Stomach (tissue), 9 donors: Measurements from ENCODE around the gene DUSP9. TPM values are rescaled to one million over a fixed set of nuclear protein-coding genes. Genes with fewer than 3 reads are reported as not detected.
A peak's percentile ranks its signal among the peaks of the same experiment; 100 is the strongest.

Experiments
- DNase-seq, 2 donors: peaks; one replicate each; pipeline versions ENCODE4 v3.0.0 to v3.0.0-alpha.2; 2013 to 2019
- H3K27ac ChIP-seq, 5 donors: fragments of 200-600 bp in 4 of 5; sonication (generic) in 4 of 5; one replicate each; pipeline ENCODE4 v1.5.1; 2013 to 2019; ENCODE audit warnings: mild to moderate bottlenecking in 1 of 5, moderate library complexity in 1 of 5
- H3K27me3 ChIP-seq, 3 donors: fragments of 200-600 bp; sonication (generic); one replicate each; pipeline ENCODE4 v1.5.1; 2017 to 2019; ENCODE audit warnings: mixed run types in 1 of 3
- H3K36me3 ChIP-seq, 4 donors: fragments of 200-600 bp; sonication (generic); 1 replicate in 3 of 4; 2 replicates in 1 of 4; pipeline ENCODE4 v1.5.1; 2016 to 2019
- H3K4me1 ChIP-seq, 4 donors: fragments of 200-600 bp; sonication (generic); one replicate each; pipeline ENCODE4 v1.5.1; 2016 to 2019
- H3K4me3 ChIP-seq, 4 donors: fragments of 200-600 bp; sonication (generic) in 3 of 4; one replicate each; pipeline ENCODE4 v1.5.1; 2016 to 2019; ENCODE audit warnings: mild to moderate bottlenecking in 1 of 4
- H3K9me3 ChIP-seq, 4 donors: fragments of 200-600 bp; sonication (generic); one replicate each; pipeline ENCODE4 v1.5.1; 2016 to 2019
- CTCF ChIP-seq, 7 experiments: fragments of 450-650 bp in 4 of 7; fragments of 200-600 bp in 3 of 7; sonication (generic) in 3 of 7; IDR thresholded peaks; one replicate each; pipeline ENCODE4 v1.5.1; 2016 to 2019; ENCODE audit warnings: antibody characterized with exemption in 7 of 7, control low read depth in 2 of 7, mild to moderate bottlenecking in 1 of 7
- EP300 ChIP-seq: sonication (generic); formaldehyde crosslinking; IDR thresholded peaks from one replicate; pipeline ENCODE4 v1.6.1; 2017; ENCODE audit warnings: antibody characterized with exemption
- POLR2A ChIP-seq, 4 donors: fragments of 450-650 bp; IDR thresholded peaks; one replicate each; pipeline ENCODE4 v1.6.1; 2016; ENCODE audit warnings: antibody characterized with exemption in 4 of 4, control low read depth in 2 of 4, mild to moderate bottlenecking in 1 of 4, moderate library complexity in 1 of 4
- POLR2AphosphoS5 ChIP-seq, 3 donors: sonication (generic); formaldehyde crosslinking; IDR thresholded peaks; one replicate each; pipeline ENCODE4 v1.6.1; 2016; ENCODE audit warnings: antibody characterized with exemption in 3 of 3
- WGBS, 5 donors: extraction: QIAGEN DNeasy Blood & Tissue Kit in 3 of 5; methylation state at CpG; one replicate each; pipeline versions ENCODE4 v1.1.5 to v1.1.7; 2013 to 2018; 5-methylcytosine and 5-hydroxymethylcytosine counted together
- intact Hi-C: fragments of 100-400 bp; cut with DNase I; formaldehyde crosslinking; loops from one replicate; pipeline ENCODE4 v1.15.1; 2023; ENCODE audit warnings: low total_unique reads
- polyA plus RNA-seq, 3 donors: library from polyadenylated mRNA; stranded (reverse); fragments of 200-250 nt; gene quantifications; one replicate each; pipeline ENCODE4 v1.2.3, GENCODE V29; 2013
- total RNA-seq, 5 donors: library from RNA; depleted of rRNA; stranded (reverse); fragments of >200 nt; gene quantifications; one replicate each; pipeline versions ENCODE4 v1.1.0 to v1.2.3, GENCODE V29; 2014 to 2016
- donor health status: healthy with polysubstance abuse.
- donor health status: Bipolar disorder and iron deficiency.
- donor health status: healthy.

The DUSP9 gene
- total and polyA plus RNA-seq, 8 donors = 0.18 to 0.25 TPM; not detected in 6

GRCh38 chrX:153647461-153648357, 706 bp downstream of the DUSP9 start:
- peak overlapping the region; percentile 15 to 45 (median 28) for H3K4me3 ChIP-seq
- 5 to 39% (median 19%) methylated on average over 14 to 84 of the region's 85 CpGs for WGBS, 5 donors
- DNase-seq = peak in 1 of 2 donors; percentile 23
- no peaks in the 10 kb centered on the region for H3K36me3 ChIP-seq
- H3K27me3 ChIP-seq = peaks cover 23 to 69% (median 64%) of the 10 kb centered on the region in 3 donors
- H3K27ac ChIP-seq = no peak overlapping the region
- no peak for TF ChIP-seq POLR2AphosphoS5 (IDR thresholded peaks at IDR 0.05)
- no peak for TF ChIP-seq CTCF (IDR thresholded peaks at IDR 0.05)
- no peak for TF ChIP-seq EP300
- no peak for TF ChIP-seq POLR2A (IDR thresholded peaks at IDR 0.05)
- H3K4me1 ChIP-seq = peaks cover 0 to 33% (median 29%) of the 10 kb centered on the region in 4 donors
- intact Hi-C loops = no loop called here
- peaks cover 0 to 4% (median 0%) of the 10 kb centered on the region in 4 donors for H3K9me3 ChIP-seq

DNA sequence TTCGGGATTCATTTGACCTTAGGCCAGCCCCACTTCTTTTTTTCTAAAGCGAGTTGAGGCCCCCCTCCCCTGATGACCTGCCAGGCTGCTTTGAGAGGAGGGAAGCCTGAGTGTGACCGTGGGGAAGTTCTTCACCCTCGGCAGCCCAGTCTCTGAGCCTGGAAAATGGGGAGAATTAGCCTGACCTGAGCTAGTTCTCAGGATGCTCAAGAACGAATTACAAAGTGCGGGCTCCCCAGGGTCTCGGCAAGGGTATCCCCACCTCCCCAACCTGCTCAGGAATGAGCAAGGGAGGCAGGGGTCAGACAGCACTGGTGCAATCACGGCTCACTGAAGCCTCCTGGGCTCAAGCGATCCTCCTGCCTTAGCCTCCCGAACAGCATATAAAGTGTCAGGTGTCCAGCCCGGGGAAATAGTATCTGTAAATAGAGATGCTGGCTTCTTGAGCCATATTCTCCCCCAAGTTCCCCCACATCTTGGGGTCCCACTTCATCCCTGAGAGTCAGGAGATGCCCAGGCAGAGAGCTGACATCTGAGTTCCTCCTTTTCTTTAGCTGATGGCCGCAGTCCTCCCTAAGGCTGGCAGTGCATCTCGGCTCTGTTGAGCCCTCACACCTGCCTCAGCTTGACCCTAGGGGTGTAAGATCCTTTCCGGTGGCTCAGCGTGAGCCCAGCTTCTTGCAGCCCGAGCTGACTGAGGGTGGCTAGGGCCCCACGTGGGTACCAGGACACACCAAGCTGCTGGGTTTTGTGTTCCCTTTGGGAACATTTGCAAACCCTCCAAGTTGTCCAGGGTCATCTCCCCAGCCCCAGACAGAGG, 1.6 kb downstream of the DUSP9 start:
- H3K4me1 ChIP-seq = peaks cover 0 to 25% (median 22%) of the 10 kb centered on the region in 4 donors
- 74 to 89% (median 80%) methylated on average over 4 to 17 of the region's 17 CpGs for WGBS, 5 donors
- H3K9me3 ChIP-seq = peaks cover 0 to 13% (median under 1%) of the 10 kb centered on the region in 4 donors
- peaks cover 23 to 60% (median 55%) of the 10 kb centered on the region in 3 donors for H3K27me3 ChIP-seq
- H3K36me3 ChIP-seq = no peaks in the 10 kb centered on the region
- TF ChIP-seq POLR2AphosphoS5 (IDR thresholded peaks at IDR 0.05) (no peak), POLR2A (IDR thresholded peaks at IDR 0.05) (no peak), EP300 (no peak), CTCF (IDR thresholded peaks at IDR 0.05) (no peak)
- intact Hi-C loops = no loop called here
- H3K27ac ChIP-seq = no peak overlapping the region
- no peak for DNase-seq
- H3K4me3 ChIP-seq = no peak overlapping the region

DNA sequence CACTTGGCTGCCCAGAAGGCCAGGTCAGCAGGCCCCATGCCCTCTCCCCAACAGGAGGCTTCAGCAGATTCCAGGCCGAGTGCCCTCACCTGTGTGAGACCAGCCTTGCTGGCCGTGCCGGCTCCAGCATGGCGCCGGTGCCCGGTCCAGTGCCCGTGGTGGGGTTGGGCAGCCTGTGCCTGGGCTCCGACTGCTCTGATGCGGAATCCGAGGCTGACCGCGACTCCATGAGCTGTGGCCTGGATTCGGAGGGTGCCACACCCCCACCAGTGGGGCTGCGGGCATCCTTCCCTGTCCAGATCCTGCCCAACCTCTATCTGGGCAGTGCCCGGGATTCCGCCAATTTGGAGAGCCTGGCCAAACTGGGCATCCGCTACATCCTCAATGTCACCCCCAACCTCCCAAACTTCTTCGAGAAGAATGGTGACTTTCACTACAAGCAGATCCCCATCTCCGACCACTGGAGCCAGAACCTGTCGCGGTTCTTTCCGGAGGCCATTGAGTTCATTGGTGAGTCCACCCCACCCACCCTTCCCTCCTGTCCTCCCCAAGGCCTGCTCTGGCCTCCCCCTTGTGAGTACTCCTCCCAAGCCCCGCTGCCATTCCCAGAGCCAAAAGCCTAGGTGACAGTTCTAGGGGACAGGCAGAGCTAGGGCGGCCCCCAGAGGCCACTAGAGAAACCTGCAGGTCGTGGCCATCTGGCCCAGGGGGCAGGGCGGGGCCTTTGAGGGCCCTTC, 2.3 kb downstream of the DUSP9 start:
- intact Hi-C loops = no loop called here
- TF ChIP-seq POLR2AphosphoS5 (IDR thresholded peaks at IDR 0.05) (no peak), CTCF (IDR thresholded peaks at IDR 0.05) (peak in 1 of 7 experiments; percentile 31), POLR2A (IDR thresholded peaks at IDR 0.05) (no peak)
- peak in 1 of 2 donors; percentile 38 for DNase-seq
- WGBS, 5 donors = 82 to 87% (median 85%) methylated on average over 14 to 26 of the region's 26 CpGs
- H3K27me3 ChIP-seq = peaks cover 22 to 61% (median 49%) of the 10 kb centered on the region in 3 donors
- H3K4me3 ChIP-seq = no peak overlapping the region
- H3K27ac ChIP-seq = no peak overlapping the region
- H3K4me1 ChIP-seq = peaks cover 0 to 20% (median 18%) of the 10 kb centered on the region in 4 donors
- no peaks in the 10 kb centered on the region for H3K36me3 ChIP-seq
- H3K9me3 ChIP-seq = peaks cover 0 to 20% (median 5%) of the 10 kb centered on the region in 4 donors
